Activated naive CD4-positive, alpha-beta T cell treated with anti-CD3 and anti-CD28 coated beads, Interleukin-2, amount 50 U/mL, for 24 hours (primary cell): ENCODE measurements around the gene MAP4K3.
"Not testable (repeated sequence)": the region's sequence is repeated elsewhere in the genome, so short reads cannot be mapped to it uniquely, and the experiment has no call there.

ENCODE experiments used
- H3K27ac Mint-ChIP-seq: one replicate; pipeline ENCODE4 v1.8.0; 2021; ENCODE audit warnings: mild to moderate bottlenecking, mixed read lengths
- H3K27me3 Mint-ChIP-seq: one replicate; pipeline ENCODE4 v1.8.0; 2021; ENCODE audit warnings: mixed read lengths
- H3K36me3 Mint-ChIP-seq: one replicate; pipeline ENCODE4 v1.8.0; 2021; ENCODE audit warnings: mixed read lengths
- H3K4me1 Mint-ChIP-seq: one replicate; pipeline ENCODE4 v1.8.0; 2021; ENCODE audit warnings: mixed read lengths
- H3K4me3 Mint-ChIP-seq: one replicate; pipeline ENCODE4 v1.8.0; 2021; ENCODE audit warnings: mild to moderate bottlenecking, mixed read lengths
- H3K9me3 Mint-ChIP-seq: one replicate; pipeline ENCODE4 v1.8.0; 2021; ENCODE audit warnings: mixed read lengths

Gene MAP4K3

DNA sequence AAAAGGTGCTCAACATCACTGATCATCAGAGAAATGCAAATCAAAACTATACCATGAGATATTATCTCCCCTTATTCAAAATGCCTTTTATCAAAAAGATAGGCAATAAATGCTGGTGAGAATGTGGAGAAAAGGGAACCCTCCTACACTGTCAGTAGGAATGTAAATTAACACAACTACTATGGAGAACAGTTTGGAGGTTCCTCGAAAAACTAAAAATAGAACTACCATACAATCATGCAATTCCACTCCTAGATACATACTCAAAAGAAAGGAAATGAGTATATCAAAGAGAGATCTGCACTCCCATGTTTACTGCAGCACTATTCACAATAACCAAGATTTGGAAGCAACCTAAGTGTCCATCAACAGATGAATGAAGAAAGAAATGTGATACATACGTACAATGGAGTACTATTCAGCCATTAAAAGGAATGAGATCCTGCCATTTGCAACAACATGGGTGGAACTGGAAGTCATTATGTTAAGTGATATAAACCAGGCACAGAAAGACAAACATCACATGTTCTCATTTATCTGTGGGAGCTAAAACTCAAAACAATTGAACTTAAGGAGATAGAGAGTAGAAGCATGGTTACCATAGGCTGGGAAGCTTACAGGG is 63.8 kb downstream of the MAP4K3 start:
- Mint-ChIP-seq H3K4me1 (peaks cover 27% of the 10 kb centered on the region), H3K4me3 (no peak overlapping the region), H3K27me3 (no peaks in the 10 kb centered on the region), H3K27ac (no peak overlapping the region), H3K9me3 (no peaks in the 10 kb centered on the region), H3K36me3 (peaks cover 24% of the 10 kb centered on the region)

DNA sequence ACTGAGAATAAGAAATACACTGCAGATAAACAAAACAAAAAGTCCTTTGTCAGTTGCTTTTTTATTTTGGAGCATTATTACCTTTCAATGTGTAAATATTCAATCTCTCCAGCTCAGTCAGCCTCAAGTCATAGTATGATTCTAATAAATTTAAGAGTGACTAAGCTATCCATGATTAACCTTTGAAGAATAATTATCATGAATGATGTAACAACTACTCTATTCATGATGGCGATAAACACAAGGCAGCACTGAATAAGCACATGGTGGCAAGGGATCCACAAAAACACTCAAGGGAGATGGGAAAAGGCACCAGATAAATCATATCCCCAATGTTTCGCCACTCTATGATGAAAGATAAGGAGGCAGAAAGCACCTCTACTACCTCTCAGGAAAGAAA is 67.0 kb downstream of the MAP4K3 start:
- Mint-ChIP-seq H3K27me3 (no peaks in the 10 kb centered on the region), H3K4me3 (no peak overlapping the region), H3K36me3 (peaks cover 23% of the 10 kb centered on the region), H3K27ac (no peak overlapping the region), H3K4me1 (peaks cover 22% of the 10 kb centered on the region), H3K9me3 (no peaks in the 10 kb centered on the region)

DNA sequence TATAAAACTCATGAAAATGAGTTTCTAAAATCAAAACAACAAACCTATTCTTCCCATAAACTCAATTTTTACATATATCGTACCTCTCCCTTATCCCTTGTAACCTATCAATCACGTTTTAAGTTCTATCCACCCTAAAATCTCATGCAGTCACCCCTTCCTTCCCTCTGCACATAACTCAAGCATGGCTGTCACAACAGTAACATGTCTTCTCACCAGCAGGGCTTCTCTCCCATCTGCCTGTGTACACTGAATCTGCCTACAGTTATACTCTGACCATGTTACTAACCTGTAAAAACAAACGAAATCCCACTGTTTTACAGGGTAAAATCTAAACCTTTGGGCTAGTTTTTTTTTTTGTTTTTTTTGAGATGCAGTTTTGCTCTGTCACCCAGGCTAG is 68.2 kb downstream of the MAP4K3 start:
- Mint-ChIP-seq H3K4me3 (no peak overlapping the region), H3K27me3 (no peaks in the 10 kb centered on the region), H3K4me1 (peaks cover 22% of the 10 kb centered on the region), H3K9me3 (no peaks in the 10 kb centered on the region), H3K36me3 (peaks cover 24% of the 10 kb centered on the region), H3K27ac (no peak overlapping the region)

DNA sequence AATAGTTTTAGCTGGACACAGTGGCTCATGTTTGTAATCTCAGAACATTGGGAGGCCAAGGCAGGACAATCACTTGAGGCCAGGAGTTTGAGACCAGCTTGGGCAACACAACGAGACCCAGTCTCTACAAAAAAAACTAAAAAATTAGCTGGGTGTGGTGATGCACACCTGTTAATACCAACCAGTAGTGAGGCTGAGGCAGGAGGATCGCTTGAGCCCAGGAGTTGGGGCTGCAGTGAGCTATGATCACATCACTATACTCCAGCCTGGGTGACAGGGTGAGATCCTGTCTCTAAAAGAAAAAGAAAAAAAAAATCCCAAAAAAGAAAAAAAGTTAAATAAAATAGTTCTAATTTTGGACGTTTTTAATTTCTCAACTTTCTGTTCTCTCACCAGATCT is 68.7 kb downstream of the MAP4K3 start:
- H3K27ac Mint-ChIP-seq, result no peak overlapping the region
- H3K9me3 Mint-ChIP-seq, result no peaks in the 10 kb centered on the region
- peaks cover 22% of the 10 kb centered on the region for H3K4me1 Mint-ChIP-seq
- H3K36me3 Mint-ChIP-seq, result peaks cover 22% of the 10 kb centered on the region
- no peak overlapping the region for H3K4me3 Mint-ChIP-seq
- H3K27me3 Mint-ChIP-seq, result no peaks in the 10 kb centered on the region

DNA sequence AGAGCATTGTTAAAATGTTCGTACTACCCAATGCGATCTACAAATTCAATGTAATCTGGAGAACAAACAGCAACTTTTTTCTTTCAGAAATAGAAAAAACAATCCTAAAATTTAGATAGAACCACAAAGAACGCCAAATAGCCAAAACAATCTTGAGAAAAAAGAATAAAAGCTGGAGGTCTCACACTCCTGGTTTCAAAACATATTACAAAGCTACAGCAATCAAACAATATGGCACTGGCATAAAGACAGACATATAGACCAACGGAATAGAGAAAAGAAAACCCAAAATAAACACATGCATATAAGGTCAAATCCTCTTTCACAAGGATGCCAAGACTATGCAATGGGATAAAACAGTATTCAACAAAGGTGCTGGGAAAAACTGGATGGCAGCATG is 74.5 kb downstream of the MAP4K3 start:
- H3K4me3 Mint-ChIP-seq, result no peak overlapping the region
- H3K9me3 Mint-ChIP-seq, result peaks cover 14% of the 10 kb centered on the region
- no peak overlapping the region for H3K27ac Mint-ChIP-seq
- no peaks in the 10 kb centered on the region for H3K27me3 Mint-ChIP-seq
- peaks cover 35% of the 10 kb centered on the region for H3K36me3 Mint-ChIP-seq
- H3K4me1 Mint-ChIP-seq, result no peaks in the 10 kb centered on the region

DNA sequence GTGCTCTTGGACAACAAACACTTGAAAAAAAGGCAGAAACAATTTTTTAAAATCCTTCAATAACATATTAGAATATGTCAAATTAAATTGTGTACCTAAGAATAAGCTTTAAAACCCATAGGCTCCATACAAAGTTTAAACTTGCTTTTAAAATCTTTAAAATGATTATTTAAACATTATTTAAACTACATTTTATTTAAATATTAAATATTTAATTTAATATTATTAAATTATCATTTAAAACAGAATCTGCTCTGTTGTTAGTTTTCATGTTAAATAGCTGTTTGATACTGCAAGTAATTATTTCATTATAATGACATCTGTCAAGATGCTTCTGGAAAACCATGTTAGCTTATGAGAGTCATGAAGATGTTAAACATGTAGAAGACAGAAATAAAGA is 75.6 kb downstream of the MAP4K3 start:
- H3K27me3 Mint-ChIP-seq, result no peaks in the 10 kb centered on the region

DNA sequence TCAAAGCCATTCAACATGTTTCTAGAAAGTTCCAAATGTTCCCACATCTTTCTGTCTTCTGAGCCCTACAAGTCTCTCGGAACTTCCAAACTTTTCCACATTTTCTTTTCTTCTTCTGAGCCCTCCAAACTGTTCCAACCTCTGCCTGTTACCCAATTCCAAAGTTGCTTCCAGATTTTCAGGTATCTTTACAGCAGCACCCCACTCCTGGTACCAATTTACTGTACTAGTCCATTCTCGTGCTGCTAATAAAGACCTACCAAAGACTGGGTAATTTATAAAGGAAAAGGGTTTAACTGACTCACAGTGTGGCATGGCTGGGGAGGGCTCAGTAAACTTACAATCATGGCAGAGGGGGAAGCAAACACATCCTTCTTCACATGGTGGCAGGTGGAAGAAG is 76.7 kb downstream of the MAP4K3 start:
- Mint-ChIP-seq H3K27ac (peak overlapping the region; percentile 59), H3K9me3 (peaks cover 14% of the 10 kb centered on the region), H3K36me3 (peaks cover 27% of the 10 kb centered on the region)
- H3K4me1 Mint-ChIP-seq, H3K4me3 Mint-ChIP-seq, H3K27me3 Mint-ChIP-seq: not testable (repeated sequence)

More for the DNA sequence above, 75.6 kb downstream of the MAP4K3 start:
- Mint-ChIP-seq H3K4me3 (no peak overlapping the region), H3K27ac (no peak overlapping the region), H3K4me1 (no peaks in the 10 kb centered on the region), H3K36me3 (peaks cover 32% of the 10 kb centered on the region), H3K9me3 (peaks cover 14% of the 10 kb centered on the region)

DNA sequence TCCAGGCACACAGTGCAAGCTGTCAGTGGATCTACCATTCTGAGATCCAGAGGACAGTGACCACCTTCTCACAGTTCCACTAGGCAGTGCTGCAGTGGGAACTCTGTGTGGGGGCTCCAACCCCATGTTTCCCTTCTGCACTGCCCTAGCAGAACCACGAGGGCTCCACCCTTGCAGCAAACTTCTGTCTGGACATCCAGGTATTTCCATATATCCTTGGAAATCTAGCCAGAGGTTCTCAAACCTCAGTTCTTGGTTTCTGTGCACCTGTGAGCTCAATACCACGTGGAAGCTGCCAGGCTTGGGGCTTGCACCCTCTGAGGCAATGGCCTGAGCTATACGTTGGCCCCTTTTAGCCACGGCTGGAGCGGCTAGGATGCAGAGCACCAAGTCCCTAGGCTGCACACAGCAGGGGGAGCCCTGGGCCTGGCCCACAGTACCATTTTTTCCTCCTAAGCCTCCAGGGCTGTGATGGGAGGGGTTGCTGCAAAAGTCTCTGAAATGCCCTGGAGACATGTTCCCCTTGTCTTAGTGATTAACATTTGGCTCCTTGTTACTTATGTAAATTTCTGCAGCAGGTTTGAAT is 77.5 kb downstream of the MAP4K3 start:
- no peaks in the 10 kb centered on the region for H3K4me1 Mint-ChIP-seq
- peaks cover 27% of the 10 kb centered on the region for H3K36me3 Mint-ChIP-seq
- no peak overlapping the region for H3K4me3 Mint-ChIP-seq
- no peaks in the 10 kb centered on the region for H3K27me3 Mint-ChIP-seq
- no peak overlapping the region for H3K27ac Mint-ChIP-seq
- peaks cover 14% of the 10 kb centered on the region for H3K9me3 Mint-ChIP-seq

DNA sequence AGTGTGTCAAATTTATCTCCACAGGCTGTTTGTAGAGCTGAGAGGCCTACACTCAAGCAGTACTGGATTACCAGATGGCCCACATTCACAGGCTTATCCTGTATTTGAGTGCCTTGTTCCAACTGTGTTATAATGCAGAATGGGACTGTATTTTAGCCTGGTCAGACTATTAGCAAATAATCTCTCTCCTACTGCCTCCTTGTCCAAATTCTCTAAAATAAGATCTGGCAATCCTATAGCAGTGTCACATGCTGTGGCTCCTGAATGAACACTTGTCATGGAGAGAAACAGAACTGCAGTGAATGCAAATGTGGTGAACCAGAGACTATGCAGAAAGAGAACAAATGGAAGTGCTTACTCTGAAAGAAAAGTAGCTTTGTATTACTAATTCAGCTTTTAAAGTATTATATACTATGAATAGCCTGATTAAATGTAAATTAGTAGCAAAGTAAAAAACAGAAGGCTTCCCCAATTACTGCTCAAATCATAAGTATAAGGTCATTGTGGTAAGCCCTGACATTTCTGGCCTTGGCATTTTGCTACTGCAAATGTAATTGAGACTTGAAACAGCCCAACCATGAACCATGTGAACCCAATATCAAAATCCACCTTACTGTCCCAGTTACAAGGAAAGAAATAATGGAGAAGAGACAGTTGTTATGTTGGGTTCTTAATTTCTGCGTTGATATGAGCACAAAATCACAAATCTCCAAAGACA is 80.0 kb downstream of the MAP4K3 start:
- H3K4me3 Mint-ChIP-seq, result no peak overlapping the region
- H3K9me3 Mint-ChIP-seq, result peaks cover 9% of the 10 kb centered on the region
- H3K27me3 Mint-ChIP-seq, result no peaks in the 10 kb centered on the region
- no peak overlapping the region for H3K27ac Mint-ChIP-seq
- H3K4me1 Mint-ChIP-seq, result no peaks in the 10 kb centered on the region
- H3K36me3 Mint-ChIP-seq, result peaks cover 17% of the 10 kb centered on the region

DNA sequence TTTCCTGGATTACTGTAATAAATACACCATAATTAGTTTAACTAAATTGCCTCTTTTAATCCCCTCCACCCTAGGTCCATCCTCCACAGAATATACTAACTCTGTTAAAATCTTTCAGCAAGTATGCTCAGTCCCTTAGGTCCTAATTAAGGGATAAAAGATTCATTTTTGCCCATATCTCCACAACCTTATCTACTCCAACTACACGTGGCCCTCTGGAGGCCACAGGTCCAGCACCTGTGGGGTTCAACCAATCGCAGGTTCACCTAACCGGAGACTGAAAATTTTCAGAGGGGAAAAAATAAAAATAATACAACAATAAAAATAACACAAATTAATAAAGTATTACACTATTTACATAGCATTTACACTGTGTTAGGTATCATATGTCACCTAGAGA is 86.4 kb downstream of the MAP4K3 start:
- no peaks in the 10 kb centered on the region for H3K9me3 Mint-ChIP-seq
- no peak overlapping the region for H3K4me3 Mint-ChIP-seq
- H3K27me3 Mint-ChIP-seq, result no peaks in the 10 kb centered on the region
- no peaks in the 10 kb centered on the region for H3K4me1 Mint-ChIP-seq
- H3K36me3 Mint-ChIP-seq, result no peaks in the 10 kb centered on the region
- no peak overlapping the region for H3K27ac Mint-ChIP-seq

DNA sequence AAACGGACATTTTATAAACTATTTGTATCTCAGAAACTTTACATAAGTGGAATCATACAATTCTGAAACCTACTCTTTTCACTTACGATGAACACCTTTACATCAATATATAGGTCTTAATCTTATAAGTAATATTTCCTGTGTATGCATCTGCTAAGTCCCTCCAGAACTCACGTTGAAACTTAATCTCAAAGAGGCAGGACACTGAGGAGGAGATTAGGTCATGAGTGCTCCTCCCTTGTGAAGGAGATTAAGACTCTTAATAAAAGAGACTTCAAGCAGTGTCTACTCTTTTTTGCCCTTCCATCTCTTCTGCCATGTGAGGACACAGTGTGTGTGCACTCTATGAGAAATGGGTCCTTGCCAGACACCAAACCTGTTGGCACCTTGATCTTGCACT is 98.6 kb downstream of the MAP4K3 start:
- Mint-ChIP-seq H3K4me1 (no peaks in the 10 kb centered on the region), H3K36me3 (peaks cover 15% of the 10 kb centered on the region), H3K27me3 (no peaks in the 10 kb centered on the region), H3K4me3 (no peak overlapping the region), H3K9me3 (no peaks in the 10 kb centered on the region), H3K27ac (no peak overlapping the region)

DNA sequence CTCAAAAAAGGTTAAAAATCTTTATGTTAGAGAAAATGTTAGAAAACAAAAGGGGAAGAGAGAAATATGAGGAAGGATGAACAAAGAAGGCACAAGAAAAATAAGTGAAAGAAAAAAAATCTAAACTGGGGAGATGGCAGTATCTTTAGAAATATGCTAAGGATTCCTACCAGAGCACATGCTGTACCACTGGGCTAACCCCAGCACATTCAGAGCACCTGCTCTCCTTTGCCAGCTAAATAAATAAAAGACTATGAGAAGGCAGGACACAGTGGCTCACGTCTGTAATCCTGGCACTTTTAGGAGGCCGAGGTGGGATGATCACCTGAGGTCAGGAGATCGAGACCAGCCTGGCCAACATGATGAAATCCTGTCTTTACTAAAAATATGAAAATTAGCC is 101.2 kb downstream of the MAP4K3 start:
- H3K4me1 Mint-ChIP-seq, result no peaks in the 10 kb centered on the region
- no peaks in the 10 kb centered on the region for H3K9me3 Mint-ChIP-seq
- H3K36me3 Mint-ChIP-seq, result peaks cover 15% of the 10 kb centered on the region
- H3K27me3 Mint-ChIP-seq, result no peaks in the 10 kb centered on the region
- H3K4me3 Mint-ChIP-seq, result no peak overlapping the region
- no peak overlapping the region for H3K27ac Mint-ChIP-seq

DNA sequence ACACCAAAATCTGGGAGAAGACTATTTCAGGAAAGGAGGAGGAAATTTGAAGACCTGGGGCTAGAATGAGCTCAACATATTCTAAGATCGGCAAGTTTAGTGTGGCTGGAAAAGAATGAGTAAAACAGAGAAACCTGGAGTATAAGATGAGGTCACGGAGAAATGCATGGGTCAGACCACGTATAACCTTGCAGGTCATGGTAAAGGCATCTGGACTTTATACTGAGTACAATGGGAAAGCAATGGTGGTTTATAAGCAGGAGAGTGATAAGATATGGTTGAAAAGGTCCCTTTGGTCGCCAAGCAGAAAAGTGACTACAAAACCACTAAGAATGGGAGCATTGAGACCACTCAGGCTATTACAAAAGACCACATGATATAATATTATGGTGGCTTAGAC is 102.1 kb downstream of the MAP4K3 start:
- Mint-ChIP-seq H3K4me3 (no peak overlapping the region), H3K9me3 (no peaks in the 10 kb centered on the region), H3K36me3 (peaks cover 14% of the 10 kb centered on the region), H3K4me1 (no peaks in the 10 kb centered on the region), H3K27me3 (no peaks in the 10 kb centered on the region), H3K27ac (no peak overlapping the region)

DNA sequence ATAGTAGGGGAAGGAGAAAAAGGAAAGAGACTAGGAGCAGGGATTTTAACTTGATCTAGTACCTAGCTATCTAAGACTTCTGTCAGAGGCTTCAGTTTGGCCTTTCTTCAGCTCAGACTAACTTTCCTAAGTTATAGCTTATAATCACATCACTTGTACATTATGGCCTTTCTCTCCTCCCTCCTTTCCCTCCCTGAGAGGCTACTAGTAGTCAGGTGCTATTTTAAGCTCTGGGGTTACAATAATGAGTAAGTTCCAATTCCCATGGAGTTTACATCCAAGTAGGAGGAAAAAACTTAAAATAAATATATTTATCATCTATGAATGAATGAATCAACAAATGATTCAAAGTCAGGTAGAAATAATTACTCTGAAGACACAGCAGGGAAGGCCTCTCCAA is 102.6 kb downstream of the MAP4K3 start:
- no peaks in the 10 kb centered on the region for H3K4me1 Mint-ChIP-seq
- H3K4me3 Mint-ChIP-seq, result no peak overlapping the region
- peaks cover 16% of the 10 kb centered on the region for H3K36me3 Mint-ChIP-seq
- H3K9me3 Mint-ChIP-seq, result no peaks in the 10 kb centered on the region
- H3K27me3 Mint-ChIP-seq, result no peaks in the 10 kb centered on the region
- no peak overlapping the region for H3K27ac Mint-ChIP-seq

DNA sequence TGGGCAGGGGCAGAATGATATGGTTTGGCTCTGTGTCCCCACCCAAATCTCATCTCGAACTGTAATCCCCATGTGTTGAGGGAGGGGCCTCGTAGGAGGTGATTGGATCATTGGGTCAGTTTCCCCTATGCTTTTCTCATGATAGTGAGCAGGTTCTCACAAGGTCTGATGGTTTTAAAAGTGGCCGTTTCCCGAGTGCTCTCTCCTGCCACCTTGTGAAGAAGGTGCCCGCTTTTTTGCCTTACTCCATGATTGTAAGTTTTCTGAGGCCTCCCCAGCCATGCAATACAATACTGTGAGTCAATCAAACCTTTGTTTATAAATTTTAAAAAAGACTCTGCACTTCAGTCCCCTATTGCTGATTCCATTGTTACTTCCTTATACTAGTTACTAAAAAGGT is 110.4 kb downstream of the MAP4K3 start:
- no peak overlapping the region for H3K27ac Mint-ChIP-seq
- H3K4me3 Mint-ChIP-seq, result no peak overlapping the region
- H3K4me1 Mint-ChIP-seq, result no peaks in the 10 kb centered on the region
- H3K27me3 Mint-ChIP-seq, result no peaks in the 10 kb centered on the region
- no peaks in the 10 kb centered on the region for H3K9me3 Mint-ChIP-seq
- H3K36me3 Mint-ChIP-seq, result peaks cover 29% of the 10 kb centered on the region

DNA sequence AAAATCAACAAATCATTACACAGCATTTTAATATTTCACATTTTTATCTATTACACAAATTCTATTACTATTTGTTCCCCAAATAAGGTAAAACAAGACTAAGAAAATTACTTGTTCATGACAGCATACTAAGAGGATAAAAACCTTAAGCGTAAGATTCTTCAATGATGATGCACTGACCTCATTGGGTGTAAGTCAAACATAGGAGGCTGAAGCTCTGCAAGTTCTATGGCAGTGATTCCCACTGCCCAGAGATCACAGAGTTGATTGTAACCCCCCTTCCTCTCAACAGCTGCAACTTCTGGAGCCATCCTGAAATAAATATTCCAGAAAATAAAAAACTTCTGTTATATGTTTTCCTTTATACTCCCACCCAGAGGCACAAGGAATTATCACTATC is 111.1 kb downstream of the MAP4K3 start:
- H3K9me3 Mint-ChIP-seq, result no peaks in the 10 kb centered on the region
- H3K27me3 Mint-ChIP-seq, result no peaks in the 10 kb centered on the region
- H3K4me3 Mint-ChIP-seq, result no peak overlapping the region
- peaks cover 26% of the 10 kb centered on the region for H3K36me3 Mint-ChIP-seq
- H3K4me1 Mint-ChIP-seq, result no peaks in the 10 kb centered on the region
- no peak overlapping the region for H3K27ac Mint-ChIP-seq
